HG02970 (cell line): ENCODE results near the gene IFI27.
A peak's percentile ranks its signal among the peaks of the same experiment; 100 is the strongest.
"Not testable (repeated sequence)": the region's sequence is repeated elsewhere in the genome, so short reads cannot be mapped to it uniquely, and the experiment has no call there.

Experiments
- ATAC-seq: cut with Tn5 transposase; IDR thresholded peaks from one replicate; pipeline ENCODE4 v1.9.1; 2021; ENCODE audit warnings: mild to moderate bottlenecking, moderate library complexity, moderate number of reproducible peaks; ENCODE audit not compliant: unreplicated experiment, low FRiP score

The IFI27 gene

GRCh38 chr14:94110552-94111181 lies at the start of gene IFI27:
TSS of gene IFI27 (plus strand) at chr14:94110736.
- ATAC-seq = no peak

DNA sequence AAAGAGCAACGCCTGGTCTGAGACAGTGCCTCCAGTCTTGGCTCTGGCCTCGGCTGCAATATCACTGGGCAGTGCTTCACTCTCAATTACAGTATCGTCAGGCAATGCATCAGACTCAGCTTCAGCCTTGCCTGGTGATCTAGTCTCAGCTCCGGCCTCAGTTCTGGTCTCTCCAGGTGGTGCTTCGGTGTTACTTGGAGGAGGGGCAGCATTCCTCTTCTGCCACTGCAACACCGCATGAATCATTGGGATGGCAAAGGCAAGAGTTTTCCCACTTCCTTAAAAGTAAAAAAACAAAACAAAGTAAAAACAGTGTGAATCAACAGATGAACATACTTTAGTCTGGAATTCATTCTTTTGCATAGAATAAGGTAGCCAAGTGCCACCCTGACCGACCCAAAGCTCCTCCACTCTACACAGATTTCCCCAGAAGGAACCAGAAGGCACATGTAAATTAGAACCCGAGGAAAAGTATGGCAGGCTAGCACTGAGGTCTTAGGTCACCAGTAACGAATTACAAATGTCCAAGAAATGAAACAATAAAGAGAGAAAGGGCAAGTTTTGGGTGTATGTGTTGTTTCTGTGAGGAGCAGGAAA lies 48.1 kb upstream of the IFI27 start:
- ATAC-seq = no peak

GRCh38 chr14:94066089-94066676 lies 44.4 kb upstream of the IFI27 start:
- ATAC-seq = no peak

DNA sequence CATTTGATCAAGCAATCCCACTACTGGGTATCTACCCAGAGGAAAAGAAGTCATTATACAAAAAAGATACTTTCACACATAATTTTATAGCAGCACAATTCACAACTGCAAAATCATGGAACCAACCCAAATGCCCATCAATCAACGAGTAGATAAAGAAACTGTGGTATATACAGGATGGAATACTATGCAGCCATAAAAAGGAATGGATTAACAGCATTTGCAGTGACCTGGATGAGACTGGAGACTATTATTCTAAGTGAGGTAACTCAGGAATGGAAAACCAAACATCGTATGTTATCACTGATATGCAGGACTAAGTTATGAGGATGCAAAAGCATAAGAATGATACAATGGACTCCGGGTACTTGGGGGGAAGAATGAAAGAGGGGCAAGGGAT lies 38.5 kb upstream of the IFI27 start:
- ATAC-seq = not testable (repeated sequence)

DNA sequence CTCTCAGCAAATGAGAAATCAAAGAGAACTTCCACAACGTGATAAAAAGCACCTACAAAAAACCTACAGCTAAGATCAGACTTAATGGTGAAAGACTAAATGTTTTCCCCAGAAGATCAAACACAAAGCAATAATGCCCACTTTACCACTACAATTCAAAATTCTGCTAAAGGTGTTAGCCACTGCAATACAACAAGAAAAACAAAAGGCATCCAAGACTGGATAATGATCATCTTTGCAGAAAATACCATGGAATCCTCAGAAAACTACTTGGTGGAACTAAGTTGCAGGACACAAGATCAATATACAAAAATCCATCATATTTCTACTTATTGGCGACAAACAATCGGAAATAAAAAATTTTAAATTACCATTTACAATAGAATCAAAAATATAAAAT lies 36.0 kb upstream of the IFI27 start:
- ATAC-seq = no peak

DNA sequence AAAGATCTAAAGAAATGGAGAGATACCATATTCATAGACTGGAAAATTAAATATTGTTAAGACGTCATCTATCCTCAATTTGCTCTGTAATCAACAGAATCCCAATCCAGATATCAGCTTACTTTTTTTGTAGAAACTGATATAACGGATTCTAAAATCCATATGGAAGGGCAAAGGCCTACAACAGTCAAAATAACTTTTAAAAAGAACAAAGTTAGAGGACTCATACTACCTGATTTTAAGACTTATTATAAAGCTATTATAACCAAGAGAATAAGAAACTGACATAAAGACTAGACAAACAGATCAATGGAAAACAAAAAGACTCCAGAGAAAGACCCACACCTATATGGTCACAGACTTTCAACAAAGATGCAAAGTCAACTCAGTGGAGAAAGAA lies 35.5 kb upstream of the IFI27 start:
- ATAC-seq = no peak

- ATAC-seq = no peak
Measured at GRCh38 chr14:94077111-94077821, 33.3 kb upstream of the IFI27 start.

DNA sequence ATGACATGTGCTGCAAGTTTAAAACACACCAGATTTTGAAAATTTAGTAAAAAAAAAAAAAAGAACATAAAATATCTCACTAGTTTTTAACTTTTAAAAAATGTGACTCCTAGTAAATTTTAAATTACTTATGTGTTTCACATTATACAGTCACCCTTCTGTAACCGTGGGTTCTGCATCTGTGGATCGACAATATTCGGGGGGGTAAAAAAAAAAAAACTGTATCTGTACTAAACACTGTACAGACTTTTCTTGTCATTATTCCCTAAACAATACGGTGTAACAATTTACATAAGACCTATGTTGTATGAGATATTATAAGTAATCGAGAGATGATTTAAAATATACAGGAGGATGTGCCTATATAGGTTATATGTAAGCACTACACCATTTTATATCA lies 32.7 kb upstream of the IFI27 start:
- ATAC-seq = no peak

DNA sequence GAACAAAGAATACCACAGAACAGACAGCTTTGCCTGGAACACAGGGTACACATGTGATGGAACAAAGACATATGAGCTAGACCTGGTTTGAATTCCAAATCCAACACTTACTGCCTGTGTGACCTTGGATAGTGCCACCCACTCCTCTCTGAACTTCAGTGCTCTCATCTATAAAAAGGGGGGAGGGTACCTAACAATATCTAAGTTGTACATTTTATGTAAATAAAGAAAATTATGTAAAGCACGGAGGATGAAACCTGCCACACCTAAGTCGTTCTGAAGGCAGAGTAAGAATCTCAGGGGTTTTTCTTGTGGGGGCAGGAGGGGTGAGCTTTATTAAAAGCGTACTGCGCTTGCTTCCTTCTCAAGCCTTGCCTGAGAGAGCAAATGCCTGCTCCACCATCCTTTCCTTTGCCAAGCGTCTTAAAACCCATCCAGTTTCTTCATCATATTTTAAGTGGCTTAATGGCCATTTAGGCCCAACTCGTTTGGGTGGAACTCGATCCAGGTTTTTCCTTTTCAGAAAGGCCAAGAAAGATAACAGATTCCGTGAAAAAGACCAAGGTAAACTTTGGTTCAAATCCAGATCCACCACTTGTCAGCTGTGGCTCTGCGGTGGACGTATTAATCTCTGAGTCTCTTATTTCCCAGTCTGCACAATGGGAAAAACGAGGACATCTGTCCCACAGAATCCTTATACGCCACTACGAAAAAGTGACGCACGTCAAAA lies 30.5 kb upstream of the IFI27 start:
- no peak for ATAC-seq

- ATAC-seq = peak; percentile 98
Measured at GRCh38 chr14:94080621-94081385, 29.7 kb upstream of the IFI27 start, which contains the start of the genes DDX24 and IFI27L1. TSS of gene DDX24 (minus strand) at chr14:94081202. CDS start at chr14:94079742, 1,460 bp downstream. TSS of gene IFI27L1 (plus strand) at chr14:94081310. CDS start at chr14:94096938, 15,628 bp downstream.

DNA sequence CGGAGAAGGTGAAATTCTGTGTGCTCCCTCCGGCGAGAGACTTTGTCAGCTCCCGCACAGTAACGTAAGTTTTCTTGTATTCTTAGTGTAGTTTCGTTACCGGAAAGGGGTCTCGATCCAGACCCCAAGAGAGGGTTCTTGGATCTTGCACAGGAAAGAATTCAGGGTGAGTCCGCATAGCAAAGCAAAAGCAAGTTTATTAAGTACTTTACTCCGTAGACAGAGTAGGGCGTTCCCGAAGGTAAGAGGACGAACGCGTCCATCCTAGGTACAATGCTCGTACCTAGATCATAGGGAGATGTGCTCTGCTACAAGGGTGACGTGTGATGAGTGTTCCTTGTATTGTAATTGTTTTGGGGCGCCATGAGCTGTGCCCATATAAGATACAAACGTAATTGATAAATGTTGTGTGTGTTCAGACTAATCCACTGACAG lies 29.1 kb upstream of the IFI27 start:
- peak; percentile 7 for ATAC-seq

GRCh38 chr14:94087891-94088290 lies 22.6 kb upstream of the IFI27 start:
- ATAC-seq = no peak

GRCh38 chr14:94088516-94088915 lies 22.0 kb upstream of the IFI27 start:
- ATAC-seq = no peak

DNA sequence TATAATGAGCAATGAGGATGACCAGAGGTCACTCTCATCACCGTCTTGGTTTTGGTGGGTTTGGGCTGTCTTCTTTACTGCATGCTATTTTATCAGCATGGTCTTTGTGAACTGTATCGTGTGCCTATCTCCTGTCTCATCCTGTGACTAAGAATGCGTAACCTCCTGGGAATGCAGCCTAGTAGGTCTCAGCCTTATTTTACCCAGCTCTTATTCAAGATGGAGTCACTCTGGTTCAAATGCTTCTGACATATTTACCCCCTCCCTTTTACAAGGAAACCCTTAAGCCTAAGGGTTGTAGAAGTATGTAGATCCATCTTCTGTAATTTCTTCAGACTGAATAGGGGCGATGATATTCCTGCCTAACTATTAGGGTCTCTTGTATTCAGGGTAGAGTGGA lies 21.1 kb upstream of the IFI27 start:
- no peak for ATAC-seq

GRCh38 chr14:94093418-94093817 lies 17.1 kb upstream of the IFI27 start:
- no peak for ATAC-seq

DNA sequence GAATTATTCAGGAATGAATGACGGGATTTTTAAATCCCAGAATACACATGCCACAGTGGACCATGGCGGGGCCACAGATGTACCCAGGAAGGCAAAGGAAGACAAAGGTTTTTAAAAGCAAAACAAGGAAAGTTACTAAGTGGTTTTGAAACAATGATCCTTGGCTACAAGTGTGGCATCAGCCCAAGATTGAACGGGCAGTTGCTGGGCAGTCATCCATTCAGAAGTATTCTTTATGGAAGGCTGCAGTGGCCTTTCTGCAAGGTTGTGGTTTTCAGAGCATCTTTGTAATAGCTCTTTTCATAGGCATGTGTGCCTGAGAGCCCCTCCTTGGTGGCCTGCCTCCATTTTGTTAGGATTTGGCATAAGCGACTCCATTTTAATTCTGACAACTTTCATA lies 13.4 kb upstream of the IFI27 start:
- ATAC-seq = no peak

GRCh38 chr14:94098326-94098992 lies 12.1 kb upstream of the IFI27 start:
- ATAC-seq = no peak

DNA sequence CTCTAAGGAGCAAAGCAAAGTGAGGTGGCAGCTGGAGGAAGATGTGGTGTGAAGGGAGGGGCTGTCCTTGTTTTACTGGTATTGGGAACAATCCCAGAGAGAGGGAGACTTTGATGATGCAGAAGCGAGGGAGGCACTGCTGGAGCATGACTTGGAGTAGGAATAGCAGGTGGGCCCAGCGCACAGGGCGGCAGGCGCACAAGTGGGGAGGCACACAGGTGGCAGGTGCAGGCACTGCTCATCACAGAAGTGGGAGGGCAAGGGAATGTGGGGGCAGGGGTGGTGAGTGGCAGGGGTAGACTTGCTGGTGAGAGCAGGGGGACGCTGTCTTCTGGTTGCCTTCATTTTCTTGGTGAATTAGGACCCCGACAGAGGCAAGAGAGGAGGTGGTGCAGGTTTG lies 11.5 kb upstream of the IFI27 start:
- no peak for ATAC-seq

DNA sequence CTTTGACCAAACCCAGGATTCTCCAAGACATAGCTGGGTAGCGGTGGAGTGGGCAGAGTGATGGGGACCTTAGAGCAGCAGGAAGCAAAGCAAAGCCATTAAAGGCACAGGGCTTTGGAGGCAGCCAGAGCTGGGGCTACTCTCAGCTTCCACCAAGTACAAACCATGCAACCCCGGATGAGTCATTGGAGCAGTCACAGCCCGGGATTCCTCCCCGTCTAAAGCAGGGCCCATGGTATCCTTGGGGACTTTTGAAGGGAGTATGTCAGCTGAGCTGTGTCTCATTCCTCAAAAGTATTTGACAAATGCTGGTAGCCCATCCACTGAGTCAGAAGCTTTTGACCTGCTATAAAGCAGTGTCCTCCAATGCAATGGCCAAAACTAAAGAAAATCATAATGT lies 9.7 kb upstream of the IFI27 start:
- no peak for ATAC-seq
